GM18517 (cell line): ENCODE results near the gene ANTXR1.

Source experiments
- ATAC-seq: cut with Tn5 transposase; IDR thresholded peaks from one replicate; pipeline ENCODE4 v1.9.1; 2021; ENCODE audit warnings: mild to moderate bottlenecking, moderate library complexity; ENCODE audit not compliant: unreplicated experiment

The ANTXR1 gene

GRCh38 chr2:69096326-69097095 is 83.5 kb downstream of the ANTXR1 start:
- ATAC-seq = no peak

- ATAC-seq = no peak
Measured at GRCh38 chr2:69097148-69097610, 84.2 kb downstream of the ANTXR1 start.

DNA sequence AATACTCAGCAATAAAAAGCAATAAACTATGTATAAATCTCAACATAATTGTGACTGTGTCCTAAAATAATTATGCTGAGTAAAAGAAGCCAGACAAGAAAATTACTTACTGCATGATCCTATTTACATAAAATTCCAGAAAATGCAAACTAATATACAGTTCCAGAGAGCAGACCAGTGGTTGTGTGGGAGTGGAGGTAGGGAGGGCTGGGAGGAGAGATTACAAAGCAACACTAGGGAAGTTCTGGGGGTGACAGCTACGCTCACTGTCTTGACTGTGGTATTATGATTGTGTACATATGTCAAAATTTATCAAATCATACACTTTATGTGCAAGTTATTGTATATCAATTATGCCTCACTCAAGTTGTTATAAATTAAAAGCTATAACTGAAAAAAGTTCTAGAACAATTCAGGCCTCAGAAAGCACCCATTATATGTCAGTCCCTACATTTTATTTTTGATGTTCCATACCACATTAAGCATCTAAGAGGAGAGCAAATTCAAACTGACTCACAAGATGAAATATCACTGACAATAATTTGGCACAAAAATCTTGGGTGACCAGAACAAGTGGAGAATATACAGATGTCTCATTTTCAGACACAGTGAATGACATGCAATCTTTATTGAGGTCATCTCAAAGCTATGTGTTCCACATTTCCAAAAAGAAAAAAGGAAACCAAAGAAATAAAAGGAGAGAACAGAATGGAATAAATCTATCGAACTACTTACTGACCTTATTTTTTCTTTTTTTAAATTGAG is 85.1 kb downstream of the ANTXR1 start:
- no peak for ATAC-seq

GRCh38 chr2:69099541-69099940 is 86.6 kb downstream of the ANTXR1 start:
- ATAC-seq = no peak

DNA sequence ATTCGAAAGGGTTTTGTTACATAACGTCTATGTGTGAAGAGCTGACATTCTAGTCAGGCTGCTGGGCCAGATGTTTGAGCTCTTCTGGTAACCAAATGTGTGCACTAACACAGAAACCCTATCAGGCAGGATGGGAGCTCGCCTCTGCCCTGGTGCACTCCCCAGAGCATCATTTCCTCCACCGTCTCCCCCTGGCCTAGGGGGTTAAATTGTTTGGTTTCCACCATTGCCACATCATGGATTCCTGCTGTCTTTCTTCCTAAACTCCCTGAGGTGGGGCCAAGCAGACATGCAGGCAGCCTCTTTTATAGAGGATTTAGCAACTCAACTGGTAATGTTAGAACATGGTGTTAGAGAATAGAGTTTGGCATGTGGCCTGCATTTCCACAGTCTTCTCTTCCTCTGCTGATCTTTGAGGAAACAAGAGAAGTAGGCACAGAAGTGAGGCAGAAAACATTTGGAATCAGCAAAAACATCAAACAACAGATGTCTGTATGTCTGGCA is 87.3 kb downstream of the ANTXR1 start:
- no peak for ATAC-seq

- ATAC-seq = no peak
Measured at GRCh38 chr2:69102041-69102593, 89.1 kb downstream of the ANTXR1 start.

DNA sequence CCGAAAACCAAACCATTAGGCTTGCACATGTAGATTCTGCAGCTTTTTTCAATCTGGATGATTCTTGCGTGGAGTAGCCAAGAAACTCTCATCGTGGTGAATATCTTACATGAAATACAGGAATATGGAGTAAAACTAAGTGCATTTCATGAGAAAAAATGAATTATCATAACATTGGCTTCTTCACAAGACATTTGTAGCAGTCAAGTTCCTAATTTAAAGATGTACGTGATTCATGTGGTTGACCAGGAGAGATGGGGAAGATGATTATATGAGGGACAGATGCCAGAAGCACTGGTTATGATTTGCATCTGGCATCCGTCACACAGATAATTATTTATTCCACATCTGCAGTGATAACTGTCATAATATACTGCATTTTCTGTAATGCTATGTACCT is 90.4 kb downstream of the ANTXR1 start:
- ATAC-seq = no peak

DNA sequence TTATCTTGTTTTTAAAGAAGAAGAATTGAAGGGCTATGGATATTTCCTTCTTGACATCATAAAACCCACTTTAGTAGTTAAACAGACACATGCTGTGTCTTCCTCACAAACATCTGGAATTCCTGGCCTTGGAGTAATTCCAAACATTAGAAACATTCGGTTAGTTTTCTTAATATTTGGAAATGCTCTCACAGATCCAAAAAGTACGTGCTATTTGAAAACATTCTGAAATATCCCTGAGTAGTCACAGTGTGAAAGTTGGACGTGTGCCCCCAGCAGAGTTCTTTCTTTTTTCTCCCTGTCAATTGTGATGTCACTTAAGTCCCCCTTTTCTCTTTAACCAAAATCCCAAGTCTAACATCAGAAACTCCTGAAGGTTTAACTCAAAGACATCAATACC is 91.3 kb downstream of the ANTXR1 start:
- no peak for ATAC-seq

GRCh38 chr2:69109255-69109654 is 96.3 kb downstream of the ANTXR1 start:
- no peak for ATAC-seq

DNA sequence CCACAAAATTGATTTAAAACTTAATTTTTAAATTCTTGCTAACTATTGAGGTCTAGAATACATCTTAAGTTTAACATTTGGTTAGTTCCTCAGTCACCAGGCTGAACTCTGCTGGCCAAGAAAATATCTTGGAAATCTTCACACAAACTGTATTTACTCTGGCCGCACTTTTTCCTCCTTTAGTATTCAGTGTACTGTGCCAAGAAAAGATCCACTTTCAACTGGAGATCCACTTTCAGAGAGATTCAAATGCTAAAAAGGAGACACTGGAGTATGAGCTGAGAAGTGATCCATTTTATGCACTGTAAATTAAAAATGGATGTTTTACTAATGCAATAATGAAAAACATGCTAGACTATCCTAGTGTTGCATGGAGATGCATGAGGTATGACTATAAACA is 98.1 kb downstream of the ANTXR1 start:
- no peak for ATAC-seq

DNA sequence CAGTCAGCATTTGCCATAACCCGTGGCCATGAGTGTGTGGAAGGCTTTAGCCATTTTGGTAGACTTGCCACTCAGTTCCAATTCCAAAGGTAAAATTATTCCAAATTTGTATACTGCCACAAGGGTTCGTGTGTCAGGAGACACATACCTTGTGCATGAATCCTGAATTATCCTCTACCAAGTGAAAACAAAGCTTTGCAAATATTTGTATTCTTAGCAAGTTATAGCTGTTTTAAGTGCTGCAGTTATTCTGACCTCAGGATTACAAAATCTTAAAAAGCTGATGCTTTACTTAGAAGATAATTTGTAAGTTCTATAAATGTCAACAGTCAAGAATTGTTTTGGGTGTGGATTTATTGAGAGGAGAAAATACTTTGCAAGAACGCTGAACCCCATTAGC is 100.6 kb downstream of the ANTXR1 start:
- no peak for ATAC-seq

GRCh38 chr2:69114534-69114933 is 101.6 kb downstream of the ANTXR1 start:
- ATAC-seq = no peak

DNA sequence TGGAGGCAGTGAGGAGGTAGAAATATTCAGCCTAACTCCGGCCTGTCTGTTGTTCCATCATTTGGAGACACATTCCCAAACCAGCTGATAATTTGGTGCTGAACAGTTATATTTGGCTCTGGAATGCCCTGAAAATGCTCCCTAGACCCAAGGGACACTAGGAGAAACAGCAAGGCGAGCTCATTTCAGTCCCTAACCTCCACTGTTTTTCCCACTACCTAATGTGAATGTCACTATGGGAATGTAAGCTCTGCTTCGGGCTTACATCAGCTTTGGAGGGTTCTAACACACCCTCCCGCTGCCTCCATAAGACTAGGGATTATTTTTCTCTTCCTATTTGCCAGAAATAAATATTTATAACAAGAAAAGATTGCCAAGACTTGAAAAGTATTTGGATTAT is 103.5 kb downstream of the ANTXR1 start:
- no peak for ATAC-seq

GRCh38 chr2:69118609-69119008 is 105.6 kb downstream of the ANTXR1 start:
- no peak for ATAC-seq

- ATAC-seq = no peak
Measured at GRCh38 chr2:69119104-69119894, 106.3 kb downstream of the ANTXR1 start.

- ATAC-seq = no peak
Measured at GRCh38 chr2:69122271-69122670, 109.3 kb downstream of the ANTXR1 start.

DNA sequence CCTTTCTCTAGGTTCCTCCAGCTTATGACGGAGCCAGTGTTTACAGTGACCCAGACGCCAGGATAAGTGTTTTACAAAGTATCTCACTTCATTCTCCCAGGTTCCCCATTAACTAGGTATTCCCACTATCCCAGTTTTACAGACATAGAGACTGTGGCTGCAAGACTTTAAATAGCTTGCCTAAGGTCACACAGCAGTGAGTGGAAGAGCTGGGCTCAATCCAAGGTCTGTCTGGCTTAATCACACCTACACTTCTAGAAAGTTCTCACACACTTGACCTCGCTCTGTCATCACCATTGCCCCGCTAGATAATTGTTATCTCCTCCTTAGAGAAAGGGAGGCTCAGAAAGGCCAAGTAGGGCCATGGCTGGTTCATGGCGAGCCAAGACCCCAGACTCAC is 110.2 kb downstream of the ANTXR1 start:
- no peak for ATAC-seq

DNA sequence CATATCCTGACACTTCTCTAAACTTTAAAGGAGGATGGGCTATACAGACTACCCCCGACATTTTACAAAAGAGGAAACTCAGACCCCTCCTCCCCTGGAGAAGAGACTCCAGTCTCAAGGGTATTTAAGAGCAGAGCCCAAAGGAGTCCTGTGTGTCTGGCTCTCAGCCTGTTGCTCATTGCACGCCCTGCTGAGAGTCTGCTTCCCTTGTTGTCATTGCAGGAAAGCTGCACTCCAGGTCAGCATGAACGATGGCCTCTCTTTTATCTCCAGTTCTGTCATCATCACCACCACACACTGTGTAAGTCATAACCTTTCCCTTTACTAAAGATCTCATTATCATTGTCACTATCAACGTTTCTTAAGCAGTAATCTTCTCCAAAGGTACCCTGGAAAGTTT is 111.4 kb downstream of the ANTXR1 start:
- ATAC-seq = no peak

DNA sequence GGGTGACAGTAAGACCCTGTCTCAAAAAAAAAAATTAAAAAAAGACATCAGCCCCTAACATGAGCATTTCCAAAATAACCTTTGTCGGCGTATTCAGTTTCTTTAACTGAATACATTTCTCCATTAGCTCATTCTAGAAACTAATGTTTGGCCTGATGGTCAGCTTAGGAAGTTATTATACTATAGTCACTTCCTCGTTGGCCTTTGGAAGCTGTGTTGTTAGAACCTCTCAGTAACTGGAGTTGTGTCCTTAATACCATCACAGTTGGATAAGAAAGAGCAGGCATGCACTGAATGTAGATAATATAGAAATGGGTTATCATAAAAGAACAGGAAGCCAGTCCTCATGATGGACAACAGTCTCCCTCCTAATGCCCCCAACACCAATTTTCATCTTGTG is 112.8 kb downstream of the ANTXR1 start:
- ATAC-seq = no peak

DNA sequence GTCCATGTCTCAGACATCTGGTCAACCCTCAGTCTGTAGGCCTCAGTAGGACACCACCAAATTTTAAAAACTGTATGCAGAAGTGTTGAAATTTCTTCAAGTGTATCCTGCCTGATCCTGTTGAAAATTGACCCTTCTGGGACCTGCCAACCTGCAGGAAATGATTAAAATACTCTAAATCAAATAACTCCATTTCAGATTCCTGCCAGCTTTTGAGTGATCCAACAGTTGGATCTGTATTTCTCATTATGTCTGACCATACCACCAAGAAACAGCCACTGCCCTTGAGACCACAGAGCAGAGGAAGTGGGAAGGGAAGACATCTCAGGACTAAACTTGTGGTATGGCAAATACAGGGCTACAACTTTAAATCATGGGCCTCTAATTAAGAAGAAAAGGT is 113.4 kb downstream of the ANTXR1 start:
- ATAC-seq = no peak

DNA sequence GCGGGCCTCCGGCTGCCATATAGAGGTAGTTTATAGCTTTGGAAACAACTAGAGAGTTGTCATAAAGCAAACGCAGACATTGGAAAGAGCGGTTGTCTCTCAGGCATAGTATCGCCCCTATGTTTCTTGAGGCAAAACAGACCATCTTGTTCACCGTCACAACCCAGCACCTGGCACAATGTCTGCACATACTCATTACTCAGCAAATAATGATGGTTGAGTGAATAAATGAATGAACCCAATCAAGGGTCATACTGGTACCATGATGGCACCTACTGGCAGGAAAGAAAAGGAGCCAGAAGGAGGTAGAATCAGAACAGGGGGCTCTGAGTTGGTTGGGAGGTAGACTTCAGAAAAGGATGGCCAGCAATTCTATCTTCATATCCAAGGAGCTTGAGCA is 118.5 kb downstream of the ANTXR1 start:
- no peak for ATAC-seq
